ENCODE results near the gene RERE. TPM values are rescaled to one million over a fixed set of nuclear protein-coding genes. Genes with fewer than 3 reads are reported as not detected.
"Not testable (repeated sequence)": the region's sequence is repeated elsewhere in the genome, so short reads cannot be mapped to it uniquely, and the experiment has no call there.

The RERE gene
- polyA plus RNA-seq, 1 experiment = 14.3 TPM

DNA sequence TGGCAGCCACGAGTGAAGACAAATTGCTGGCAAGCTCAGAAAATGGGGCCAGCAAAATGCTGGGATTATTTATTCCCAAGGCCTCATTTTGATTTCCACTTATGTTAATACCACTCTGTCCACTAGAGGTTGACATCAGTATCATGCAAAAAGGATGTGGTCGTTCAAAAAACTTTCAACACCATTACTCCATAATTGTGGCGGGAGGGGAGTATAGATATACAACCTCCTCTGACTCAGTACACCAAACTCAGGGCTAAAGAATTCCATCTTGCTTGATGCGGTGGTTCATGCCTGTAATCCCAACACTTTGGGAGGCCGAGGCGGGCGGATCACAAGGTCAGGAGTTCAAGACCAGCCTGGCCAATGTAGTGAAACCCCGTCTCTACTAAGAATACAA is 200.6 kb downstream of the RERE start:
- POLR2A ChIA-PET = interaction anchor here (0.8 kb wide), 2 partner anchors 9 to 84 kb away, joined by 3 read pairs; no protein-coding TSS in a partner anchor
- not testable (repeated sequence) for H3K9me3 ChIP-seq (ENCODE audit: control insufficient read depth, insufficient read depth, low read length); H3K4me3 ChIP-seq (ENCODE audit: low read depth, low read length); H3K27me3 ChIP-seq (ENCODE audit: control insufficient read depth, insufficient read depth, low read length); H3K27ac ChIP-seq (ENCODE audit: low read depth, low read length)
- DNase-seq (ENCODE audit: low read depth, low spot score) = peak; percentile 66
- TF ChIP-seq CTCF (IDR thresholded peaks at IDR 0.05; ENCODE audit: low read depth, low read length) = peak; percentile 50
- CTCF ChIA-PET = interaction anchor here (0.6 to 1.4 kb wide), 5 partner anchors 19 to 499 kb away, joined by 3 to 9 read pairs (median 5); no protein-coding TSS in a partner anchor

GRCh38 chr1:8611634-8612515 is 205.6 kb downstream of the RERE start:
- H3K9me3 ChIP-seq (ENCODE audit: control insufficient read depth, insufficient read depth, low read length); CTCF ChIA-PET; H3K27ac ChIP-seq (ENCODE audit: low read depth, low read length); H3K27me3 ChIP-seq (ENCODE audit: control insufficient read depth, insufficient read depth, low read length); H3K4me3 ChIP-seq (ENCODE audit: low read depth, low read length); DNase-seq (ENCODE audit: low read depth, low spot score): not testable (repeated sequence)
- POLR2A ChIA-PET = interaction anchor here (0.6 kb wide), 1 partner anchor 9 kb away, joined by 3 read pairs; no protein-coding TSS in a partner anchor

- ChIA-PET CTCF (no interaction called here), POLR2A (no interaction called here)
- H3K4me3 ChIP-seq (ENCODE audit: low read depth, low read length) = no peak overlapping the region
- no peaks in the 10 kb centered on the region for H3K9me3 ChIP-seq (ENCODE audit: control insufficient read depth, insufficient read depth, low read length)
- DNase-seq (ENCODE audit: low read depth, low spot score) = no peak
- no peak overlapping the region for H3K27ac ChIP-seq (ENCODE audit: low read depth, low read length)
- TF ChIP-seq CTCF (IDR thresholded peaks at IDR 0.05; ENCODE audit: low read depth, low read length) = no peak
- H3K27me3 ChIP-seq (ENCODE audit: control insufficient read depth, insufficient read depth, low read length) = no peaks in the 10 kb centered on the region
These were observed 209.5 kb downstream of the RERE start for GRCh38 chr1:8607906-8608305.

GRCh38 chr1:8604041-8604945 is 213.1 kb downstream of the RERE start:
- Histone ChIP-seq H3K27me3 (ENCODE audit: control insufficient read depth, insufficient read depth, low read length) (no peaks in the 10 kb centered on the region), H3K4me3 (ENCODE audit: low read depth, low read length) (no peak overlapping the region), H3K9me3 (ENCODE audit: control insufficient read depth, insufficient read depth, low read length) (no peaks in the 10 kb centered on the region), H3K27ac (ENCODE audit: low read depth, low read length) (no peak overlapping the region)
- POLR2A ChIA-PET = no interaction called here
- CTCF ChIA-PET = interaction anchor here (1.9 kb wide), 1 partner anchor 122 kb away, joined by 6 read pairs; no protein-coding TSS in a partner anchor
- TF ChIP-seq CTCF (IDR thresholded peaks at IDR 0.05; ENCODE audit: low read depth, low read length) = no peak
- no peak for DNase-seq (ENCODE audit: low read depth, low spot score)

- DNase-seq (ENCODE audit: low read depth, low spot score) = no peak
- H3K9me3 ChIP-seq (ENCODE audit: control insufficient read depth, insufficient read depth, low read length) = no peaks in the 10 kb centered on the region
- CTCF ChIA-PET = interaction anchor here (0.9 to 1.9 kb wide), 2 partner anchors 123 to 127 kb away, joined by 4 to 6 read pairs; no protein-coding TSS in a partner anchor
These were observed 214.2 kb downstream of the RERE start for GRCh38 chr1:8603220-8603616.

More at GRCh38 chr1:8603220-8603616, 214.2 kb downstream of the RERE start:
- Histone ChIP-seq H3K27me3 (ENCODE audit: control insufficient read depth, insufficient read depth, low read length) (no peaks in the 10 kb centered on the region), H3K27ac (ENCODE audit: low read depth, low read length) (no peak overlapping the region), H3K4me3 (ENCODE audit: low read depth, low read length) (no peak overlapping the region)
- POLR2A ChIA-PET = no interaction called here
- no peak for TF ChIP-seq CTCF (IDR thresholded peaks at IDR 0.05; ENCODE audit: low read depth, low read length)

Measured in AG04450 (cell line).